H1 (cell line): ENCODE results near the gene RGL2. TPM values are rescaled to one million over a fixed set of nuclear protein-coding genes. Genes with fewer than 3 reads are reported as not detected.

Experiments
- BCL11A ChIP-seq, 2 experiments: IDR thresholded peaks; one replicate each; pipeline ENCODE4 v1.6.1; 2011; ENCODE audit warnings: low read depth in 2 of 2, low read length in 2 of 2, mild to moderate bottlenecking in 2 of 2
- CREB1 ChIP-seq: IDR thresholded peaks from 2 replicates; pipeline ENCODE4 v1.6.1; 2012; ENCODE audit warnings: inconsistent platforms
- EGR1 ChIP-seq: IDR thresholded peaks from 2 replicates; pipeline ENCODE4 v1.6.1; 2011; ENCODE audit warnings: low read depth, low read length, borderline replicate concordance
- GABPA ChIP-seq: IDR thresholded peaks from 2 replicates; pipeline ENCODE4 v1.6.1; 2011; ENCODE audit warnings: mild to moderate bottlenecking, low read length, moderate library complexity, borderline replicate concordance; ENCODE audit not compliant: insufficient read depth
- KDM5A ChIP-seq: fragments of 200-600 bp; IDR thresholded peaks from 2 replicates; pipeline ENCODE4 v1.7.1; 2012; ENCODE audit warnings: mild to moderate bottlenecking, low read length, inconsistent platforms, mixed read lengths
- NANOG ChIP-seq: IDR thresholded peaks from 2 replicates; pipeline ENCODE4 v1.6.1; 2011; ENCODE audit warnings: low read length, low read depth, mild to moderate bottlenecking, inconsistent platforms; ENCODE audit not compliant: insufficient read depth, poor library complexity, severe bottlenecking
- RAD21 ChIP-seq, 2 experiments: IDR thresholded peaks in 1 of 2; conservative IDR thresholded peaks in 1 of 2; 2 replicates each; pipeline ENCODE4 v1.6.1; 2011; ENCODE audit warnings: low read depth in 2 of 2, low read length in 2 of 2, improper control_type of control experiment in 1 of 2, inconsistent platforms in 1 of 2, mild to moderate bottlenecking in 1 of 2, moderate library complexity in 1 of 2
- RFX5 ChIP-seq: IDR thresholded peaks from 2 replicates; pipeline ENCODE4 v1.6.1; 2011; ENCODE audit warnings: low read depth, low read length, improper control_type of control experiment, borderline replicate concordance
- SIX5 ChIP-seq: IDR thresholded peaks from 2 replicates; pipeline ENCODE4 v1.6.1; 2011; ENCODE audit warnings: mild to moderate bottlenecking, low read depth, low read length
- ZNF274 ChIP-seq: IDR thresholded peaks from 2 replicates; pipeline ENCODE4 v1.7.0; 2012; ENCODE audit warnings: low read length, borderline replicate concordance; ENCODE audit errors: extremely low read depth
- polyA plus RNA-seq, 7 experiments: library from polyadenylated mRNA; depleted of rRNA in 3 of 7; stranded (reverse) in 5 of 7; unstranded in 2 of 7; fragments of >200 nt in 5 of 7; fragments of 200-250 nt in 2 of 7; gene quantifications; 1 replicate in 5 of 7; 2 replicates in 1 of 7; 4 replicates in 1 of 7; pipeline versions ENCODE4 v1.2.1 to v1.2.3, GENCODE V29; 2011 to 2013; ENCODE audit warnings: missing spikeins in 2 of 7, mixed read lengths in 2 of 7
- total RNA-seq: library from RNA; stranded (reverse); fragmentation: NEBNext Ultra II Directional; extraction: Animal tissue kit (Norgen Biotek cat#: 25700); gene quantifications from 2 replicates; pipeline ENCODE4 v1.2.1, GENCODE V29; 2021
- TF ChIP-seq, protein P1 (sequence below): fragments of 300-600 bp; sonication (generic); IDR thresholded peaks from 2 replicates; pipeline ENCODE4 v1.7.1; 2012; ENCODE audit warnings: low read length, moderate library complexity, mild to moderate bottlenecking, inconsistent platforms; ENCODE audit not compliant: insufficient replicate concordance

Gene RGL2
- total and polyA plus RNA-seq, 2 of the 8 experiments (the other 6 are each of a cell fraction or from before 2014, with no cell fraction given) = 58.1 to 80.3 TPM

DNA sequence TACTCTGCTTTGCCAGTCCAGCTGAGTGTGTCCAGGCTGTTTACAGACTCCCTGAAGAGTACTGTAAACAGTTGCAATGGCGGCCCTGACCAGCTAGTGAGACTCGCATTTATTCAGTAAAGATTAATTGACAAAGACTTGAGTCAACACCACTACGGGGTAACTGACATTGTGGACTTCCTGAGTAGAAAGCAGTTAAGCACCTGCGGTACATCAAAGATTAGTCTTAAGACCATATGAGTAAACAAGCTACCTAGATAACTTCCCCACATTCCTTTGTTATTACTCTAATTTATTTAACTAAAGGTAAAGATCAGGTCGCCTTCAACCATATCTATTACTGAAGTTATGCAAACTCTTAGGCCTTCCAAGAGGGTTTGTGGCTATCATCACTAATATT lies 39.7 kb downstream of the RGL2 start (continued):
- TF ChIP-seq, protein P1, sequence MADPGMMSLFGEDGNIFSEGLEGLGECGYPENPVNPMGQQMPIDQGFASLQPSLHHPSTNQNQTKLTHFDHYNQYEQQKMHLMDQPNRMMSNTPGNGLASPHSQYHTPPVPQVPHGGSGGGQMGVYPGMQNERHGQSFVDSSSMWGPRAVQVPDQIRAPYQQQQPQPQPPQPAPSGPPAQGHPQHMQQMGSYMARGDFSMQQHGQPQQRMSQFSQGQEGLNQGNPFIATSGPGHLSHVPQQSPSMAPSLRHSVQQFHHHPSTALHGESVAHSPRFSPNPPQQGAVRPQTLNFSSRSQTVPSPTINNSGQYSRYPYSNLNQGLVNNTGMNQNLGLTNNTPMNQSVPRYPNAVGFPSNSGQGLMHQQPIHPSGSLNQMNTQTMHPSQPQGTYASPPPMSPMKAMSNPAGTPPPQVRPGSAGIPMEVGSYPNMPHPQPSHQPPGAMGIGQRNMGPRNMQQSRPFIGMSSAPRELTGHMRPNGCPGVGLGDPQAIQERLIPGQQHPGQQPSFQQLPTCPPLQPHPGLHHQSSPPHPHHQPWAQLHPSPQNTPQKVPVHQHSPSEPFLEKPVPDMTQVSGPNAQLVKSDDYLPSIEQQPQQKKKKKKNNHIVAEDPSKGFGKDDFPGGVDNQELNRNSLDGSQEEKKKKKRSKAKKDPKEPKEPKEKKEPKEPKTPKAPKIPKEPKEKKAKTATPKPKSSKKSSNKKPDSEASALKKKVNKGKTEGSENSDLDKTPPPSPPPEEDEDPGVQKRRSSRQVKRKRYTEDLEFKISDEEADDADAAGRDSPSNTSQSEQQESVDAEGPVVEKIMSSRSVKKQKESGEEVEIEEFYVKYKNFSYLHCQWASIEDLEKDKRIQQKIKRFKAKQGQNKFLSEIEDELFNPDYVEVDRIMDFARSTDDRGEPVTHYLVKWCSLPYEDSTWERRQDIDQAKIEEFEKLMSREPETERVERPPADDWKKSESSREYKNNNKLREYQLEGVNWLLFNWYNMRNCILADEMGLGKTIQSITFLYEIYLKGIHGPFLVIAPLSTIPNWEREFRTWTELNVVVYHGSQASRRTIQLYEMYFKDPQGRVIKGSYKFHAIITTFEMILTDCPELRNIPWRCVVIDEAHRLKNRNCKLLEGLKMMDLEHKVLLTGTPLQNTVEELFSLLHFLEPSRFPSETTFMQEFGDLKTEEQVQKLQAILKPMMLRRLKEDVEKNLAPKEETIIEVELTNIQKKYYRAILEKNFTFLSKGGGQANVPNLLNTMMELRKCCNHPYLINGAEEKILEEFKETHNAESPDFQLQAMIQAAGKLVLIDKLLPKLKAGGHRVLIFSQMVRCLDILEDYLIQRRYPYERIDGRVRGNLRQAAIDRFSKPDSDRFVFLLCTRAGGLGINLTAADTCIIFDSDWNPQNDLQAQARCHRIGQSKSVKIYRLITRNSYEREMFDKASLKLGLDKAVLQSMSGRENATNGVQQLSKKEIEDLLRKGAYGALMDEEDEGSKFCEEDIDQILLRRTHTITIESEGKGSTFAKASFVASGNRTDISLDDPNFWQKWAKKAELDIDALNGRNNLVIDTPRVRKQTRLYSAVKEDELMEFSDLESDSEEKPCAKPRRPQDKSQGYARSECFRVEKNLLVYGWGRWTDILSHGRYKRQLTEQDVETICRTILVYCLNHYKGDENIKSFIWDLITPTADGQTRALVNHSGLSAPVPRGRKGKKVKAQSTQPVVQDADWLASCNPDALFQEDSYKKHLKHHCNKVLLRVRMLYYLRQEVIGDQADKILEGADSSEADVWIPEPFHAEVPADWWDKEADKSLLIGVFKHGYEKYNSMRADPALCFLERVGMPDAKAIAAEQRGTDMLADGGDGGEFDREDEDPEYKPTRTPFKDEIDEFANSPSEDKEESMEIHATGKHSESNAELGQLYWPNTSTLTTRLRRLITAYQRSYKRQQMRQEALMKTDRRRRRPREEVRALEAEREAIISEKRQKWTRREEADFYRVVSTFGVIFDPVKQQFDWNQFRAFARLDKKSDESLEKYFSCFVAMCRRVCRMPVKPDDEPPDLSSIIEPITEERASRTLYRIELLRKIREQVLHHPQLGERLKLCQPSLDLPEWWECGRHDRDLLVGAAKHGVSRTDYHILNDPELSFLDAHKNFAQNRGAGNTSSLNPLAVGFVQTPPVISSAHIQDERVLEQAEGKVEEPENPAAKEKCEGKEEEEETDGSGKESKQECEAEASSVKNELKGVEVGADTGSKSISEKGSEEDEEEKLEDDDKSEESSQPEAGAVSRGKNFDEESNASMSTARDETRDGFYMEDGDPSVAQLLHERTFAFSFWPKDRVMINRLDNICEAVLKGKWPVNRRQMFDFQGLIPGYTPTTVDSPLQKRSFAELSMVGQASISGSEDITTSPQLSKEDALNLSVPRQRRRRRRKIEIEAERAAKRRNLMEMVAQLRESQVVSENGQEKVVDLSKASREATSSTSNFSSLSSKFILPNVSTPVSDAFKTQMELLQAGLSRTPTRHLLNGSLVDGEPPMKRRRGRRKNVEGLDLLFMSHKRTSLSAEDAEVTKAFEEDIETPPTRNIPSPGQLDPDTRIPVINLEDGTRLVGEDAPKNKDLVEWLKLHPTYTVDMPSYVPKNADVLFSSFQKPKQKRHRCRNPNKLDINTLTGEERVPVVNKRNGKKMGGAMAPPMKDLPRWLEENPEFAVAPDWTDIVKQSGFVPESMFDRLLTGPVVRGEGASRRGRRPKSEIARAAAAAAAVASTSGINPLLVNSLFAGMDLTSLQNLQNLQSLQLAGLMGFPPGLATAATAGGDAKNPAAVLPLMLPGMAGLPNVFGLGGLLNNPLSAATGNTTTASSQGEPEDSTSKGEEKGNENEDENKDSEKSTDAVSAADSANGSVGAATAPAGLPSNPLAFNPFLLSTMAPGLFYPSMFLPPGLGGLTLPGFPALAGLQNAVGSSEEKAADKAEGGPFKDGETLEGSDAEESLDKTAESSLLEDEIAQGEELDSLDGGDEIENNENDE = no peak
- no peak for TF ChIP-seq EGR1
- TF ChIP-seq RFX5 = no peak
- no peak for TF ChIP-seq ZNF274
- no peak for TF ChIP-seq RAD21 (IDR thresholded peaks at IDR 0.05 in 1 of 2, conservative IDR thresholded peaks at IDR 0.05 in 1 of 2; ENCODE audit: low read depth in 2 of 2, low read length in 2 of 2)
- TF ChIP-seq NANOG = no peak
- no peak for TF ChIP-seq SIX5
- TF ChIP-seq CREB1 = no peak
- no peak for TF ChIP-seq KDM5A
- TF ChIP-seq BCL11A (IDR thresholded peaks at IDR 0.05; ENCODE audit: low read depth in 2 of 2, low read length in 2 of 2) = no peak
- TF ChIP-seq GABPA = no peak
